NCI-H526 treated with DMSO at 0.1 percent for 48 hours (cell line): ENCODE measurements around the gene RHAG.

Experiments
- DNase-seq: peaks from one replicate; lab custom pipeline; 2025; lab: John Stamatoyannopoulos, UW

The RHAG gene

DNA sequence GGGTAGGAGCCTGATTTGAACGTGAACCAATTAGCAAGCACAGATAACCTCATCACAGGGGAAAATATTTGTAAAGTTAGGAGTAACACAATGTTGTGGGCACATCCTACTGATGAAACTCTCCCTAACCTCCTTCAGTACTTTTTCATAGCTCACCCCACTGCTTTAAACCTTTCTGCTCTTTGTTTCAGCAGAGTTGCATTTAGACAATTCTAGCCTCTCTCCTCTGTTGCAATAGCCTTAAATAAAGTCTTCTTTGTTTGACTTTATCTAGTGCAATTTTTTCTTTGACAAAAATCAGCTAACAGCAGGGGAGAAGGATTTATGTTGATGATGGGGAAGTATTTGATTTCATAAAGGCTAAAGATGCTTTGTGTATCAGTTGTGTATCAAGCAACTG lies 72.1 kb downstream of the RHAG start:
- DNase-seq: no peak

DNA sequence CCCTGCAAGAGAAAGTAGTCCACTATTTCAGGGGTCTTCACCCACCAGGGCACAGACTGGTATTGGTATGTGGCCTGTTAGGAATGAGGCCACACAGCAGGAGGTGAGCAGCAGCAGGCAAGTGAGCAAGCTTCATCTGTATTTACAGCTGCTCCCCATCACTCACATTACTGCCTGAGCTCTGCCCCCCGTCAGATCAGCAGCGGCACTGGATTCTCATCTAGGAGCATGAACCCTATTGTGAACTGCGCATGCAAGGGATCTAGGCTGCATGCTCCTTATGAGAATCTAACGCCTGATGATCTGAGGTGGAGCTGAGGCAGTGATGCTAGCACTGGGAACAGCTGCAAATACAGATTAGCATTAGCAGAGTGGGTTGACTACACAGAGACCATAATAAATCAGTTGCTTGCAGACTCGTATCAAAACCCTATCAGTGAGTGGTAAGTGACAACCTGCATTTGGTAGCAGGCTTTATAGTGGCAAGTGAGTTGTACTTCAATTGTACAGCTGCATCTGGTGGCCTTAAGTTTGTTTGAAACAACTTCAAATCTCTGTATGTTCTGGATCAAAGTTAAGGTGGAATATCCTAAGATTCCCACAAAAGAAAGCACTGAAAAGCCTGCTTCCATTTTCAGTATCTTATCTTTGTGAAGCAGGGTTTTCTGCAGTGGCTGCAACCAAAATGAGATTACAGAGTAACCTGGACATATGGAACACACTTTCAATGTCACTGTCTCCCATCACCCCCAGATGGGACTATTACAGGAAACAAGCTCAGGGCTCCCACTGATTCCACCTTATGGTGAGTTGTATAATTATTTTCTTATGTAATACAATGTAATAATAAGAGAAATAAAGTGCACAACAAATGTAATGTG lies 73.4 kb downstream of the RHAG start:
- no peak for DNase-seq

DNA sequence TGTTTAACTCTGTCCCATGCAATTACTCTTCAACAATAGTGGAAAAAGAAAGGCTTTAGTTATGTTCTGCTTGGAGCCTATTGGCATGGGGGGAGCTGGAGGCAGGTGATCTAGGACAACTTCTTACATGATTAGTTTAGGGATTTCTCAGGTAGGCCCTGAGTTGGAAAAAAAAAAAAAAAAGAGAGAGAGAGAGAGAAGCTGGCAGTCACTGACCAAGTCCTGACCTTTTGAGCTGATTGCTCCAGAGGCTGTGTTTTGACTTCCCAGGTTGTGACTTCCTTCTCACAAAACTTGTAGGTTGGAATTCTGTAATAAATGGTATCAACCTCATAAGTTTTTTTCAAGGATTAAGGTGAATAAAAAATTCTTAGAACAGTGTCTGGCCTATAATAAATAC lies 78.4 kb downstream of the RHAG start:
- DNase-seq: no peak

DNA sequence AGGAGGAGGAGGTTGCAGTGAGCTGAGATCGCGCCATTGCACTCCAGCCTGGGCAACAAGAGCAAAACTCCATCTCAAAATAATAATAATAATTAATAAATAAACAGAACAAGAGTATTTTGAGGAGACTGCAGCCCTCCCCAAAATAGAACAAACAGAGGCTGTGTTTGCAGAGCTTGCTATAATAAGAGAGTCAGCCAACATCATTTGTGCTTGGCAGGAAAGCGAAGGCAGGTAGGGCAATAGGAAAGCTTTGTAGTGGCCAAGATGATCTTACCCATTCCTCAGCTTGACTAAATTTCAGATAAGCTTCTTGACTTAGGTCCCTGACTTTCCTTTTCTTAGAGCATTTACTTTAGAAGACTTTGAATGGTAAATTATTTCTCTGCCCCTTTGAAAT lies 79.5 kb downstream of the RHAG start:
- no peak for DNase-seq

DNA sequence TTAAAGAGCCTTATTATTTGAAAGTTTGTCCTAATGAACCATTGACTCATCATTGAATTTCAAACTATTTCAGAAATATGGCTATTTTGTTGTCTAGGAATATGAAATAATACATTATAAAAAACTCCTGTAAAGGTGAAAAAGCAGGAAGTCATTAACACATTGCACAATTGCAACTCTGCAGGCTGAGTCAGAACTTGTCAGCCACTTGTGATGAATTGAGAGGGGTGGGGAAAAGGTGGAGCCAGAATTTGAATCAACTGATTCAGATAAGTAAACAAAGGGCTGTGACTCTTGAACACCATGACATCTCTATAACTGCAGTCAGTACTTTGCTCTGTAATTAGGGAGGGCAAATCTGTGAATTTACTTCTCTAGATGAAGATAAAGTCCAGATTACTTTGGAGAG lies 80.2 kb downstream of the RHAG start:
- DNase-seq: peak; percentile 5

DNA sequence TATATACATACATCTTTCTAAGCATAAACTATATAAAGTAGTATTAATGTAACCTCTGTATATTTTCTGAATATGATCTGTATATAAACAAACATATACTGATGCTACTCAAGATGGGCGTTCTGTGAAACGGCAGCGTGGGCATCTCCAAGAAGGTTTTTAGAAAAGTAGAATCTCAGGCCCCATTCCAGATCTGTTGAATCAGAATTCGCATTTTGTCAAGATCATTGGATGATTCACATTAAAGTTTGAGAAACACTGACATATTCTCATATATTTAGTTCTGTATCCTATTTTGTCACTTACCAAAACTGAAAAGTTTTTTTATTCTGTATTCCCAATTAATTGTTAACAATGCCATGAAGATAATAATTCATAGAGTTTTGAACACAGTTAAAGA lies 80.7 kb downstream of the RHAG start:
- no peak for DNase-seq
